Neuron (in vitro differentiated cells): Measurements from ENCODE around the gene NLGN1.
"Not testable (repeated sequence)": the region's sequence is repeated elsewhere in the genome, so short reads cannot be mapped to it uniquely, and the experiment has no call there.

Experiments used
- H2AFZ ChIP-seq: one replicate; pipeline ENCODE4 v1.6.1; 2013; ENCODE audit warnings: low read depth, mild to moderate bottlenecking, inconsistent platforms, low read length, moderate library complexity
- H3K27me3 ChIP-seq: one replicate; pipeline ENCODE4 v1.6.1; 2013; ENCODE audit warnings: low read length; ENCODE audit not compliant: insufficient read depth
- H3K36me3 ChIP-seq: one replicate; pipeline ENCODE4 v1.6.1; 2013; ENCODE audit warnings: low read length; ENCODE audit not compliant: insufficient read depth
- H3K4me1 ChIP-seq: one replicate; pipeline ENCODE4 v1.6.1; 2013; ENCODE audit warnings: low read length; ENCODE audit not compliant: insufficient read depth
- H3K4me3 ChIP-seq: 2 replicates; pipeline ENCODE4 v1.5.1; 2013; ENCODE audit warnings: mild to moderate bottlenecking, low read length, moderate library complexity
- H3K9me3 ChIP-seq: one replicate; pipeline ENCODE4 v1.6.1; 2013; ENCODE audit warnings: low read length

The NLGN1 gene

DNA sequence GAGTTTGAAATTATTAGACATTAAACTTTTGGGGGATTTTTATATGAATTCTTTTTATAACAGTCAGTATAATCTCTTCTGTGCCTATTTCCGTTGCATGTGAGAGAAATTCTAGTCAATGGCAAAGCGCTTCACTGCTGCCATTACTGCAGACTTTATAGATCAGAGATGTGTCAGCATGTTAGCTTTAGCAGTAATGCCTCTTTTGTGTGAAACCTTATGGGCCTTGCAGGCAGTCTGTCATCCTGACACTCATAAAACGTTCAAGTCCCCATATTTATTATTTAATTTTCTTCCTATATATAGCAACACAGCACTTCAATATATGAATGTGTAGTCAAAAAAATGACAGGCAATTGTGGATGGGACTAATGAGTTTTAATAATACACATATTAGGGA, 191.0 kb downstream of the NLGN1 start:
- Histone ChIP-seq H2AFZ (no peak overlapping the region), H3K27me3 (no peaks in the 10 kb centered on the region), H3K4me3 (no peak overlapping the region), H3K4me1 (peaks cover 22% of the 10 kb centered on the region), H3K9me3 (no peaks in the 10 kb centered on the region), H3K36me3 (no peaks in the 10 kb centered on the region)

DNA sequence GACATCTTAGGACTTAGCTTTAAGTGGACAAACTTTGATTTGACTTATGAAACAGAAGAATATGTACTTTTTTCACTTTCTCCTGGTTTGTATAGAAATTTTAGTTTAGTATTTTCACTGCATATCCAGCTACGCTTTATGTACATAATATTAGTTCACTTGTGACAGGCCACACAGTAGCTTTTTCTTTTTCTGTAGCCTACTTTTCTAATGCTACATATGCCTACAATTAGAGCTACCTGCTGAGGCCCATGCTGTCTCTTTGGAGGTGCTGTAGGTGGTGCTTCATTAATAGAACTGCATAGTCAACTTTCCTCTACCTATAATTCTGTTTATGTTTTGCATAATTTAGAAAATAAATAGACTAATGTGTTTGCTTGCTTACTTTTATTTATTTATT, 191.6 kb downstream of the NLGN1 start:
- Histone ChIP-seq H3K27me3 (no peaks in the 10 kb centered on the region), H3K4me3 (no peak overlapping the region), H3K4me1 (peaks cover 22% of the 10 kb centered on the region), H3K9me3 (no peaks in the 10 kb centered on the region), H2AFZ (no peak overlapping the region), H3K36me3 (no peaks in the 10 kb centered on the region)

DNA sequence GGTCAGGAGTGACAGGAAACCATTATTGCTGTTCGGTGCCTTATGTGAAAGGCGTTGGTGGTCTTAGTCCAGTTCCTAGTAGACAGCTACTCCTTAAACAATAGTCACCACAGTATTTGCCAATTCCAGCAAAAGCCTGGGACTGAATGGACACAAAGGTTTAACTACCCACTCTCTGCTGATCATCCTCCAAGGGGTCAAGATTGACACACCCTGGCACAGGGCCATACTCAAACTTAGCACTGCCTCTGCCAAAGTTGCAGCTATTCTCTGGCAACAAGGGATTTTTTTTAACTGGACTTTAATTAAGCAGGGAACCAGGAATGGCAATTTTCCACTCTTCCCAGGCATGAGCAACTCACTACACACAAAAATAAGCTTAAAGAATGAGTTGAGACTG, 193.9 kb downstream of the NLGN1 start:
- Histone ChIP-seq H3K36me3 (no peaks in the 10 kb centered on the region), H3K9me3 (no peaks in the 10 kb centered on the region), H2AFZ (no peak overlapping the region), H3K4me3 (no peak overlapping the region), H3K4me1 (peaks cover 15% of the 10 kb centered on the region), H3K27me3 (no peaks in the 10 kb centered on the region)

- not testable (repeated sequence) for H3K36me3 ChIP-seq, H3K9me3 ChIP-seq, H2AFZ ChIP-seq, H3K4me1 ChIP-seq, H3K27me3 ChIP-seq, H3K4me3 ChIP-seq
Observed at GRCh38 chr3:173594881-173595280, 197.3 kb downstream of the NLGN1 start.

DNA sequence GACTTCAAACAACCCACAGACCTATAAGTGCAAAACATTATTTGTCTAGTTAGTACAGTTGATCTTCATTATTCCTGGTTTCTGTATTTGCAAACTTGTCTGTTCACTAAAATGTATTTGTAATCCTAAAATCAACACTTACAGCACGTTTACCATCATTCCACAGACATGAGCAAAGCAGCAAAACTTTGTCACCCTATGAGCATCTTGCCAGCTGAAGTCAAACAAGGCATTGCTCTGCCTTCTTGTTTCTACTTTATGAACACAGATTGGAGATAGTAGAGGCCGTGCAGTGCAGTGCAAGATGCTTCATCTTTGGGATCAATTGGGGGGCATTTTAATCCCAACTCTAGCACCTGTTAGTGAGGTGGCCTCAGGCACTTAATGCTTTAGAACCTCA, 202.1 kb downstream of the NLGN1 start:
- H3K9me3 ChIP-seq: no peaks in the 10 kb centered on the region
- H2AFZ ChIP-seq: no peak overlapping the region
- no peaks in the 10 kb centered on the region for H3K4me1 ChIP-seq
- H3K4me3 ChIP-seq: no peak overlapping the region
- H3K27me3 ChIP-seq: no peaks in the 10 kb centered on the region
- H3K36me3 ChIP-seq: no peaks in the 10 kb centered on the region

- no peaks in the 10 kb centered on the region for H3K27me3 ChIP-seq
- no peak overlapping the region for H3K4me3 ChIP-seq
- no peaks in the 10 kb centered on the region for H3K4me1 ChIP-seq
- no peak overlapping the region for H2AFZ ChIP-seq
- H3K36me3 ChIP-seq: no peaks in the 10 kb centered on the region
- H3K9me3 ChIP-seq: no peaks in the 10 kb centered on the region
Observed at GRCh38 chr3:173614522-173614921, 217.0 kb downstream of the NLGN1 start.

GRCh38 chr3:173615661-173616060, 218.1 kb downstream of the NLGN1 start:
- Histone ChIP-seq H3K9me3 (no peaks in the 10 kb centered on the region), H3K4me1 (no peaks in the 10 kb centered on the region), H3K27me3 (no peaks in the 10 kb centered on the region), H3K4me3 (no peak overlapping the region), H2AFZ (no peak overlapping the region), H3K36me3 (no peaks in the 10 kb centered on the region)

DNA sequence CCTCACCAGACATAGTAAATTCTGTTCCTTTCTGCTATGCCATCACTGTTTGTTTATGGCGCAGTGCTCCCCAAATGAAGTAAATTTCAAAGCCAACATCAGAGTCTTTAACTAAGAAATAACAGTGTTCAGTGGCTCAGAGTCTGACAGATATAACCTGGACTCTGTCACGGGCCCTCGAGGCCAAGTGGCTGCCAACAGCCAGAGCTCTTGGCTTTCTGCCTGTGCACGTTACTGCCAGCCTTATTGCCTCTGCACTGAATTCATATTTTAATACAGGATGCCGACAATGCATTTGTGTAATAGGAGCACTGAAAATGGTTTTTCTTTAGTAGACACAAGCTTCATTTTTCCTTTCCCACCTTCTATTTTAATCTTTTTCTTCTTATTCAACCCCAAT, 219.9 kb downstream of the NLGN1 start:
- Histone ChIP-seq H3K9me3 (no peaks in the 10 kb centered on the region), H3K27me3 (no peaks in the 10 kb centered on the region), H3K4me3 (no peak overlapping the region), H3K4me1 (no peaks in the 10 kb centered on the region), H3K36me3 (no peaks in the 10 kb centered on the region), H2AFZ (no peak overlapping the region)

GRCh38 chr3:173618148-173618547, 220.6 kb downstream of the NLGN1 start:
- Histone ChIP-seq H3K27me3 (no peaks in the 10 kb centered on the region), H3K36me3 (no peaks in the 10 kb centered on the region), H3K4me3 (no peak overlapping the region), H3K4me1 (no peaks in the 10 kb centered on the region), H3K9me3 (no peaks in the 10 kb centered on the region), H2AFZ (no peak overlapping the region)

DNA sequence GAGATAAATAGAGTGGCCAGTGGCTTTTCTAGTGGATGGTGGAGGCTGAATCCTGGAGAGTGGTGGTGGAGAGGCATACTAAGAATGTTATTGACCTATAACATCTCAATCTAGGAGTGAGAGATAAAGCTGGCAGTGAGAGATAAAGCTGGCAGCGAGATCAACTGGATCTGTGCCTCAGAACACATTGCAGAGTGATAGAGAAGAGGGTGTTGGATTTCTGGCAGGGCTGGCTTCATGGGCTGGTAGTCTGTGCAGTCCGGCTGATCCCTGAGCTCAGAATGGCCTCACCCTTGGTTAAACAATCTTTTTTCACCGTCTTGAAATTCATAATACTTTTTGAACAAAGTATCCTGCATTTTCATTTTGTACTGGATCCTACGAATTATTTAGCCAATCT, 221.2 kb downstream of the NLGN1 start:
- H2AFZ ChIP-seq: no peak overlapping the region
- H3K4me1 ChIP-seq: no peaks in the 10 kb centered on the region
- no peaks in the 10 kb centered on the region for H3K9me3 ChIP-seq
- no peaks in the 10 kb centered on the region for H3K36me3 ChIP-seq
- no peak overlapping the region for H3K4me3 ChIP-seq
- H3K27me3 ChIP-seq: no peaks in the 10 kb centered on the region

DNA sequence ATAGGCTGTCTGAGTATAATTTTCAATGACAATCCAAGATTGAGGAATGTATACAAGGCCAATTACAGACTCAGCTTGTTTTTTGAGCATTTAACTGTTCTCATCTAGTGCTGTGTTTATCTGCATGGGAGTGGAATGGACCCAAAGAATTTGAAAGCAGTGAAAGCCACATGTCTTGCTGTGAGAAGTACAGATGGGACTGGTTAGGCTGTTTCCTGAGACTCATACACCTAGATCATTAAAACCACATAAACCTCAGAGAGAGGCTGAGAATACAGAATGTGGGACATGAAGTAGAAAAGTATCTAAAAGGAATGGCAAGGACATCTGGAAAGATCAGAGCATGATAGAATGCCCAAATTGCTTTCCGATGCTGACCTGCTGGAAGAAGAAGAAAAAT, 224.6 kb downstream of the NLGN1 start:
- no peak overlapping the region for H2AFZ ChIP-seq
- H3K36me3 ChIP-seq: no peaks in the 10 kb centered on the region
- no peak overlapping the region for H3K4me3 ChIP-seq
- peaks cover 4% of the 10 kb centered on the region for H3K4me1 ChIP-seq
- no peaks in the 10 kb centered on the region for H3K9me3 ChIP-seq
- no peaks in the 10 kb centered on the region for H3K27me3 ChIP-seq

GRCh38 chr3:173624086-173624485, 226.5 kb downstream of the NLGN1 start:
- Histone ChIP-seq H3K4me1 (peaks cover 4% of the 10 kb centered on the region), H3K27me3 (no peaks in the 10 kb centered on the region), H2AFZ (no peak overlapping the region), H3K36me3 (no peaks in the 10 kb centered on the region), H3K4me3 (no peak overlapping the region), H3K9me3 (no peaks in the 10 kb centered on the region)

- no peak overlapping the region for H3K4me3 ChIP-seq
- H3K4me1 ChIP-seq: peaks cover 2% of the 10 kb centered on the region
- H3K36me3 ChIP-seq: no peaks in the 10 kb centered on the region
- H2AFZ ChIP-seq: no peak overlapping the region
- no peaks in the 10 kb centered on the region for H3K27me3 ChIP-seq
- no peaks in the 10 kb centered on the region for H3K9me3 ChIP-seq
Observed at GRCh38 chr3:173630849-173631248, 233.3 kb downstream of the NLGN1 start.

DNA sequence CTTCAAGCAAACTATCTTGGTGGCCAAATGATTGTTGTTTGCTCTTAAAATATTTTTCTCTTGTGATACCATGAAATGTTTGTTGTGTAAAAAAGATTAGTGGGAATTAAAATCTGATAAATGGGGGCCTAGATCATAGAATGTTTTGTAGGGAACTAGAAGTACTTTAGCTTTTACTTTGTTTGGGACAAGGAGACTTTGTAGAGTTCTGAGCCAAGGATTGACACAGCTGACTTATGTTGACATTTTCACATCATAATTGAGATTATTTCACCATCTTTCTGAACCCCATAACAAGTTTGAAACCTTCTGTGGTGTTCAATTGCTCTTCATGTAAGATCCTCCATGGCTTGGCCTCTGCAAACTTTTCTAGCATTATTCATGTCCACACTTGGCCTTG, 235.4 kb downstream of the NLGN1 start:
- Histone ChIP-seq H3K27me3 (no peaks in the 10 kb centered on the region), H3K9me3 (no peaks in the 10 kb centered on the region), H2AFZ (no peak overlapping the region), H3K4me3 (no peak overlapping the region), H3K36me3 (no peaks in the 10 kb centered on the region), H3K4me1 (peaks cover 2% of the 10 kb centered on the region)
